GM19043 (cell line): Measurements from ENCODE around the gene ADARB1.

Experiments used
- ATAC-seq: cut with Tn5 transposase; IDR thresholded peaks from one replicate; pipeline ENCODE4 v1.9.1; 2021; ENCODE audit warnings: low read depth; ENCODE audit not compliant: unreplicated experiment

Gene ADARB1

GRCh38 chr21:45073301-45074047, 906 bp upstream of the ADARB1 start:
- no peak for ATAC-seq

- ATAC-seq, result no peak
Measured at GRCh38 chr21:45074818-45075595, 627 bp downstream of the ADARB1 start.

- no peak for ATAC-seq
Measured at GRCh38 chr21:45075596-45076244, 1.3 kb downstream of the ADARB1 start.

GRCh38 chr21:45076245-45076711, 1.9 kb downstream of the ADARB1 start:
- no peak for ATAC-seq

- ATAC-seq, result no peak
Measured at GRCh38 chr21:45078371-45078770, 4.0 kb downstream of the ADARB1 start.

DNA sequence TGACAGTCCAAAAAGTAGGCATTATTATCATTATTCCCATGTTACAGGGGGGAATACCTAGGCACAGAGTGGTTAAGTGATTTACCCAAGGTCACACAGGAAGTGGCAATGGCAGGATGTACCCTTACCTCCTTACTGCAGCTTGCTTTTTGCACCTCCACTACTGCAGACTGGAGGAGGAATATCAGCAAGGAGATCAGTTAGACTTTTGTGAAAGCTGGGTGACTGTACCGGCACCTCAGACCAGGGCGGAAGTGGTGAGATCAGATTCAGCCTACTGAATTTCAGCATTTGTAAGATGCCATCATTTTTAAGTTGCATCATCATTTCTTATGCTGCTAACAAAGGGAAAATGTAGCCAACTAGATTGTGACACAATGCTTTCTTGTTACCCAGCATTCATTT, 4.5 kb downstream of the ADARB1 start:
- no peak for ATAC-seq

DNA sequence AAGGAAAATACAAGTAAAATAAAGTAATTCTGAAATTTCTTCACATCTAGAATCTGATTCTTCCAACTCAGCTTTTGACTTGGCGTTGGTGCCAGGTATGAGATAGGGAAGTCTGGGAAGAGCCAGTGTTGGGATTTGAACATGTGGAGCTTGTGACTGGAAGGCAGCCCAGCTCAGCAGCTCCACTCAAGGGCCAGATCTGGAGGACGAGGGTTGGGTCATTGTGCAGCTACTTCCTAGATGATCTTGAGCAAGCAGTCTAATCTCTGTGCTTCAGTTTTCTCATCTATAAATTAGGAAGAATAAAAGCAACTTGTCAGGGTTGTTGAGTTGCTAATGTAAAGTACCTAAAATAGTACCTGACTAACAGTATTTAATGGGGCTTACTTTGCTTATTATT, 5.0 kb downstream of the ADARB1 start:
- ATAC-seq, result no peak

DNA sequence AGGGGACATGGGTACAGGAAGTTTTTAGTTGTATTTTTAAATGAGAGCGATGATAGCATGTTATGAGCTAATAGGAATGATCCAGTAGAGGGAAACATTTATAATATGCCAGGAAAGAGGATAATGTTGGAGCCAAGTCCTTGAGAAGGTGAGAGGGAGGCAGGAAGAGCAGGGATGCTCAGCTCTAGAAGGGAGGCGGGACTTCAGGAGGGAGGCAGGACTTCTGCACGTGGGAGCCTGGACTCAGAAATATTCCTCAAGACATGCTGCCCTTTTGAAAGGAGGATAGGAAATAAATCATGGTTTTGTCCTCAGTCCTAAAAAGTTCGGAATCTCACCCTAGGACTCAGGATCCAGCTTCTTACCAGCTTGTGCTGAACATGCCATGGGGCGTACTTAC, 5.9 kb downstream of the ADARB1 start:
- no peak for ATAC-seq

GRCh38 chr21:45080639-45081414, 6.4 kb downstream of the ADARB1 start:
- ATAC-seq, result no peak

DNA sequence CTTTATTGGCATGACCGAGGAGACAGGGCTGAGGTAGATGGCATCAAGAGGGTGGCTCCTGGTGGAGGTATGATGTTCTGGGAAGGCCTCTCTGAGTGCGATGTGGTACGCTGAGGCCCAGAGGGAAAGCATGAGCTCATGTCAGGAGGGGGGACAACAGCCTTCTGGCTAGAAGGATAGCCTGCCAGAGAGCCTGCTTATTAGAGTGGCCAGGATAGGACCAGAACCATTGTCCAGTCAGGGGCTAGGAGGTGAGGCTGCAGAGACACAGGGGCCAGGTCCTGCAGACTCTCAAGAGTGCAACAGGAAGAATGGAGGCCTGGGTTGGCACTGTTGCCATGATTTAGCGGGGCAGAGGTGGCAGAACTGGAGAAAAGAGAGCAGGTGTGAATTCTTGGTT, 7.3 kb downstream of the ADARB1 start:
- ATAC-seq, result no peak

- ATAC-seq, result no peak
Measured at GRCh38 chr21:45082736-45083135, 8.4 kb downstream of the ADARB1 start.

- no peak for ATAC-seq
Measured at GRCh38 chr21:45084121-45084520, 9.7 kb downstream of the ADARB1 start.

- ATAC-seq, result no peak
Measured at GRCh38 chr21:45084881-45085536, 10.6 kb downstream of the ADARB1 start.

DNA sequence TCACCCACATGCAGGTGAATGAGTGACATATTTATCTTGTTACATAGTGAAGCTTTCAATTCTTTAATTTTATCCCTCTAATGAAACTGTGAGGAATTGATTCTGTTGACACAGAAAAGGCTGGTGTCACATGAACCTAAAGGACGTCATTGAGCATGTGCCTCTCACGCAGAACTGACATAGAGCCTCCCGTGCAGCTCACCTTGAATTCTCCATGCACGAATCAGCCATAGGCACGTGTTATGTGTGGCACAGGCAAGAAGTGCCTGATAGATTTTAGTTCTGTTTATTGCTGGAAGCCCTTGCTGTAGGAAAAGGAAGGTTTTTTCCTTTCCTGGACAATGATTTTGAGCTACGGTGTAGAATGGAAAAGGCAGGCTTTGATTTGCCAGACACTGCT, 11.3 kb downstream of the ADARB1 start:
- ATAC-seq, result no peak

GRCh38 chr21:45086337-45086958, 12.1 kb downstream of the ADARB1 start:
- ATAC-seq, result no peak

- no peak for ATAC-seq
Measured at GRCh38 chr21:45087022-45087823, 12.8 kb downstream of the ADARB1 start.

DNA sequence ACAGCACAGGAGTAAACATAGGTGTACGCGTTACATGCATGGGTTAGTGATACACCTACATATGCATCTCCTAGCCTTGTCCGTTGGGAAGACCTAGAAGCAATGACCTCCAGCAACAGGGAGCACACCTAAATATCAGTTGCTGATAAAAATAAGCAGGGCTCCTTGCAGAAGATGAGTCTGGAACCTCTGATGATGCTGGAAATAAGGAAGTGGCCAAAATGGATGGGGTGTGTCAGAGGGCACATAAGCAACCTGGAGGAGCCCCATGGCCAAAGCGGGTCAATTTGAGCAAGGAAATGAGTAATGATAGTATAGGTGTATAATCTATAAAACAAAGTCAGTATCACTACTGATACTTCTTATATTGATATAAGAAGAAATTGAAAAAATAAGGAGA, 13.7 kb downstream of the ADARB1 start:
- ATAC-seq, result no peak

DNA sequence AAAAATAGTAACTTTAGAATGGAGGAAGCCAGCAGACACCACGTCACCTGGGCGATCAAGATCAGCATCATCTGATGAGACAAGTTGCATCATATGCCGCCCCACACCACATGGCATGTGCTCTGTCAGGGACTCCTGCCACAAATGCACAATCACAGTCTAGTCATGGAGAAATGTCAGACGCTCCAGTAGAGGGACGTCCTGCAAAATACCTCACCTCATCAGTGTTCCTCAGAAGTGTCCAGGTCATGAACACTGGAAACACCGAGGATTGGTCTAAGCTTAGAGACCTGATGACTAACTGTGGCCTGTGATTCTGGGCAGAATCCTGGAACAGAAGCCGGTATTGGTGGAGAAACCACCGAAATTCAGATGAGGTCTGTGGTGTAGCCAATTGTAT, 14.3 kb downstream of the ADARB1 start:
- no peak for ATAC-seq

DNA sequence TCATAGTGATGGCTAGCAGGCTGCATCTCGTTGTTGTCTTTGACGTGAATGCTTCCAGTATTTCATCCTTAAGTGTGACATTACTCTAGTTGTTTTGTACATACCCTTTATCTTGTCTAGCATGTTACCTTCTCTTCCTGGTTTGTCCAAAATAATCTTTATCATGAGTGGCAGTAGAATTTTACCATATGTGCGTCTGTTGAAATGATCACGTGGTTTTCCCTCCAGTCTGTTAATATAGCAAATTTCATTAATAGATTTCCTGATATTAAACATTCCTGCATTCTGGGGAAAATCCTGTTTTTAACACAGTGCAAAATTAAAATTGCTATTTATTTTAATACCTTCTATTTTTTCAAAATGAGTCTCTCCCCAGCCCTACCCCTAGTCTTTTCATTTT, 15.6 kb downstream of the ADARB1 start:
- no peak for ATAC-seq
